Omental fat pad (tissue), 4 donors: ENCODE measurements around the gene STK31. TPM values are rescaled to one million over a fixed set of nuclear protein-coding genes. Genes with fewer than 3 reads are reported as not detected.
"Not testable (repeated sequence)": the region's sequence is repeated elsewhere in the genome, so short reads cannot be mapped to it uniquely, and the experiment has no call there.

Source experiments
- ATAC-seq: fragments of 150-250 bp; one replicate; pipeline ENCODE4 v1.9.1; 2016; ENCODE audit warnings: mild to moderate bottlenecking, moderate library complexity; ENCODE audit not compliant: low FRiP score
- DNase-seq: peaks from one replicate; pipeline ENCODE4 v3.0.0-alpha.2; 2019; ENCODE audit warnings: low spot score
- CTCF ChIP-seq, 3 donors: fragments of 450-650 bp; IDR thresholded peaks; one replicate each; pipeline ENCODE4 v1.5.1; 2016 to 2017; ENCODE audit warnings: antibody characterized with exemption in 3 of 3, mild to moderate bottlenecking in 3 of 3, moderate library complexity in 2 of 3
- total RNA-seq, 4 donors: library from RNA; depleted of rRNA; stranded (reverse); fragments of >200 nt; gene quantifications; one replicate each; pipeline ENCODE4 v1.1.0, GENCODE V29; 2016

The STK31 gene
- total RNA-seq, 4 donors from 2014 or later = 0.19 to 0.84 (median 0.34) TPM

- DNase-seq (no peak), ATAC-seq (no peak)
- no peak for TF ChIP-seq CTCF (IDR thresholded peaks at IDR 0.05)
These were observed 142.1 kb downstream of the STK31 start for GRCh38 chr7:23852135-23852534.

- ATAC-seq (no peak), DNase-seq (no peak)
- TF ChIP-seq CTCF (IDR thresholded peaks at IDR 0.05) = no peak
These were observed 143.0 kb downstream of the STK31 start for GRCh38 chr7:23852988-23853387.

GRCh38 chr7:23863209-23863787, 153.3 kb downstream of the STK31 start:
- TF ChIP-seq CTCF (IDR thresholded peaks at IDR 0.05) = no peak
- no peak for ATAC-seq

GRCh38 chr7:23864973-23865372, 155.0 kb downstream of the STK31 start:
- ATAC-seq = peak; percentile 73

More at GRCh38 chr7:23863209-23863787, 153.3 kb downstream of the STK31 start:
- DNase-seq = no peak

GRCh38 chr7:23873306-23873705, 163.3 kb downstream of the STK31 start:
- ATAC-seq (no peak), DNase-seq (no peak)

More at GRCh38 chr7:23864973-23865372, 155.0 kb downstream of the STK31 start:
- no peak for DNase-seq
- TF ChIP-seq CTCF (IDR thresholded peaks at IDR 0.05) = no peak

GRCh38 chr7:23876526-23876925, 166.5 kb downstream of the STK31 start:
- not testable (repeated sequence) for ATAC-seq, DNase-seq

More at GRCh38 chr7:23873306-23873705, 163.3 kb downstream of the STK31 start:
- no peak for TF ChIP-seq CTCF (IDR thresholded peaks at IDR 0.05)

Other genes starting within 250 kb of the STK31 start
- gene IGF2BP3, start 239.7 kb upstream of the STK31 start, total RNA-seq = 1 to 10 TPM in 2 of 4 donors, under 1 TPM in 2; 0.32 to 2.3 (median 1.4) TPM
- gene TRA2A, start 178.2 kb upstream of the STK31 start, total RNA-seq = 10 to 100 TPM; 33.5 to 59.7 (median 40.7) TPM
- 10 to 100 TPM; 11.0 to 23.6 (median 14.2) TPM for gene CCDC126, start 112.8 kb upstream of the STK31 start, total RNA-seq
- gene FAM221A, start 30.0 kb upstream of the STK31 start, total RNA-seq = 10 to 100 TPM in 3 of 4 donors, 1 to 10 TPM in 1; 8.5 to 18.3 (median 13.8) TPM